ENCODE data around the gene MED12L. TPM values are rescaled to one million over a fixed set of nuclear protein-coding genes. Genes with fewer than 3 reads are reported as not detected.
"Not testable (repeated sequence)": the region's sequence is repeated elsewhere in the genome, so short reads cannot be mapped to it uniquely, and the experiment has no call there.

MED12L gene
- total RNA-seq, 1 experiment from 2014 or later: 2.7 TPM

DNA sequence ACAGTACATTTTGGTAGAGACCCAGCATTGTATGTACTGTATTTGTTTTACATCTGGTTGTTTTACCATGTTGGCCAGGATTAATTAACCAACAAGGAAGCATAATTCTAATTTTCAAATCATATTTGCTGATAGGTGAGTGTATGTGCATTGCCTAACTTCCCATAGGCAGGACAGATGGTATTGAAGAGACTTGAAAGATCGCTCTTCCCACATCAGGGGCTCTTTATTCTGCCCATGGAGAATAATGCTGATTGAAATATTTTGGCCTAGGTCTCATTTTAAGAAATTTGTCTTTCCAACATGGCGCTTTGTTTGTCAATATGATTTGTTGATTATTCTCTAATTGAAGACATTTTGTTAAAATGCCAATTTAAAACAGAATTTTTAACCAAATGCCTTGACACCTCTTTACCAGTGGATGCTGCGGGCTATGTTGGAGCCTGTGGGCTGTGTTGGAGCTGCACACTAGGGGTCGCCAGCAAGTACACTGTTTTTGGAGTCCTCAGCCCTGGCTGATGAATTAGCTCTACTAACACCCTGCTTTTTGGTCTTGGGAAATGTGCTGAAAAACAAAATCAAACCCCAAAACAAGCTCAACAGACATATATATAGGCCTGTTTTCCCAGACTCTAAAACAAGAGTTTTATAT is 293.7 kb downstream of the MED12L start:
- peak; percentile 43 for DNase-seq (ENCODE audit: low read depth)

DNA sequence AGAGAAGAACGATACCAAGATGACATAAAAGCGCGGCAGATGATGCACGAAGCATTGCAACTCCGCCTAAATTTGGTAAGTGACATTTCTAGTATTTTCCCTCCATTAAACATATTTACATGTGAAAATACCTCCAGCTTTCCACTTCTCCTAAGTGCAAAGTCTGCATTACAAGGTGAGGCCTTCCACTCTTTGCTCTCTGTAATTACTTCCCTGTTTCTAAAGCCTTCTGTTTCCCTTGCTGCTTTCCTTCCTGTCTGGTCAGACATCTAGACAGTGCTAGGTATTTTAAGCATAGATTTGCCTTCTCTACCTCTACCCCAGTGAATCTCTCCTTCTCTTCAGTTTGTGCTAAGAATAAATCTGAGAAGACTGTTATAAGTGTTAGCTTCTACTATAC is 297.2 kb downstream of the MED12L start:
- DNase-seq (ENCODE audit: low read depth): no peak

DNA sequence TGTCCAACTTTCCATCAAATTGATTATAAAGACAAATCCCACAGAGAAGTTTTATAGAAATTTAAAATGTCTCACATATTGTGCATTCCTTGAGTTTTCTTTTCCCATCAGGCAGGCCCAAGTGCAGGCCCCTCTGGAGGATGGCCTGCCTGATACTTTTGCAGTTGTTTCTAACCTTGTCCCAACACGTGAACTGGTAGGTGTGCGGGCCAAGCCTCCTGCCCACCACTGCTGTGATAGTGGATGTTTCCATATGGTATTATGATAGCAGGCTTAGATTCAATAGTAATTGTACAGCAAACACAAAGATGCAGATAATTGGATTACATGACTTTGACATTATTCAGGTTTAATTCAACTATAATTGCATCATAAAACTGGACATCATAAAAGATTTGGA is 297.6 kb downstream of the MED12L start:
- no peak for DNase-seq (ENCODE audit: low read depth)

DNA sequence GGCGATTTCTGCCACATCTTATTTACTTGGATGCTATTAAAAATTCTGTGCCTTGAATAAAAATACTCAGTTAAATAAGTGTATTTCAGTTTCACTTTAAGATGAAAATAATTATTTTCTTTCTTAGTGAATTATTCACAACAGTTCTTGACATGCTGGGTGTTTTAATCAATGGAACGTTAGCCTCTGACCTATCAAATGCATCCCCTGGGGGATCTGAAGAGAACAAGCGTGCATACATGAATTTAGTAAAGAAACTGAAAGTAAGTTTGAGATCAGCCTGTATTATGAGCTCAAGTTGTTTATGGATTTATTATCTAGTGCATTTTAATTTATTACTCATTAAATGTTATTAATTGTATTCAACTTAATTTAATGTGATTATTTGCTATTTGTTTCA is 298.5 kb downstream of the MED12L start:
- DNase-seq (ENCODE audit: low read depth): no peak

DNA sequence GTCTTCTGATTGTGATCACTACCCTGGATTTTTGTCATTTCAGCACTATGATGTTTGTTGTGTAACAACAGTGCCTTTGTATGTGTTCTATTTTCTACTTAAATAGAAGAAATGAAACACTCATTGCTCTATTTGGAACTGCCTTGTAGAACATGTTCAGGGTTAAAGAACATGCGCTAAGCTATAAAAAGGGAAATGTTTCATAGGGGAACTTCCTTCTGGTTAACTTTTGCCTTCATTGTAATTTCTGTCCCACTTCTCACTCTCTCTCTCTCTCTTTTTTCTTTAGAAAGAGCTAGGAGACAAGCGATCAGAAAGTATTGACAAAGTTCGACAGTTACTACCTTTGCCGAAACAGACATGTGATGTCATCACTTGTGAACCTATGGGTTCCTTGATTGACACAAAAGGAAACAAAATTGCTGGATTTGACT is 299.3 kb downstream of the MED12L start, which contains the start of gene P2RY12:
TSS of gene P2RY12 (minus strand) at position 13 of the 434 bp plus-strand sequence. CDS start 45,908 bp downstream, outside the sequence.
- no peak for DNase-seq (ENCODE audit: low read depth)

GRCh38 chr3:151386056-151386455 is 300.6 kb downstream of the MED12L start:
- DNase-seq (ENCODE audit: low read depth): no peak

DNA sequence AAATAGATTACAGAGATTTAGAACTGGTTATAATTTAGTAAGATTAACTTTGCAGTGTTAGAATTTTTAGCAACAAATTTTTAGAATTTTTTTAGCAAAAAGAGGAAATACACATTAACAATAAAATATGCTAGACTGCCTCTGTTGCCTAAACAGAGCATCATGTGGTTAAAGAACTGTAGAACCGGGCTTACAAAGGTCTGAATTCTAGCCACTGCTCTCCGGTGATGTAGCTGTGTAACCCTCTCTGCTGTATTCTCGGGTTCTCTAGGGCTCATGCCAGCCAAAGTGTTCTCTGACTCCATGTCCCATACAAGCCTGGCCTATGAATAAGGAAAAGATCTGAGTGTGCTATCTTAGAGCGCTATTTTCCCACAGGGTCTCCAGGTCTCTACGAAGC is 302.0 kb downstream of the MED12L start:
- DNase-seq (ENCODE audit: low read depth): no peak

DNA sequence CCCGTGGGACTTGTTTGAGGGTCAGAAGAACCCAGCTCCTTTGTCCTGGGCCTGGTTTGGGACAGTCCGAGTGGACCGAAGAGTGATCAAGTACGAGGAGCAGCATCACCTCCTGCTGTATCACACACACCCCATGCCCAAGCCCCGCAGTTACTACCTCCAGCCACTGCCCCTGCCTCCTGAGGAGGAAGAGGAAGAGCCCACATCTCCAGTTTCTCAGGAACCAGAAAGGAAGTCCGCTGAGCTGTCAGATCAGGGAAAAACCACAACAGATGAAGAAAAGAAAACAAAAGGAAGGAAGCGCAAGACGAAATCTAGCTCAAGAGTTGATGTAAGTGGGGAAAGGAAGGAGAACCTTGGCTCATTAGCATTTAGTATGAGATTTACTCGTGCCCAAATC is 302.4 kb downstream of the MED12L start:
- no peak for DNase-seq (ENCODE audit: low read depth)

- DNase-seq (ENCODE audit: low read depth): no peak
Observed at GRCh38 chr3:151391720-151392119, 306.3 kb downstream of the MED12L start.

DNA sequence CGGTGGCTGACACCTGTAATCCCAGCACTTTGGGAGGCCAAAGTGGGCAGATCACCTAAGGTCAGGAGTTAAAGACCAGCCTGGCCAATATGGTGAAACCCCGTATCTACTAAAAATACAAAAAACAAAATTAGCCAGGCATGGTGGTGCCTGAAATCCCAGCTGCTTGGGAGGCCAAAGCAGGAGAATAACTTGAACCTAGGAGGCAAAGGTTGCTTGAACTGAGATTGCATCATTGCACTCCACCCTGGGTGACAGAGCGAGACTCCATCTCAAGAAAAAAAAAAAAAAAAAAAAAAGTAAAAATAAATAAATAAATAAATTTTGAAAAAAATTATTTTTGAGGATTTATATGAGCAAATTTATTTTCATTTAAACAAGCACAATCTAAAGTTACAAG is 306.7 kb downstream of the MED12L start:
- not testable (repeated sequence) for DNase-seq (ENCODE audit: low read depth)

DNA sequence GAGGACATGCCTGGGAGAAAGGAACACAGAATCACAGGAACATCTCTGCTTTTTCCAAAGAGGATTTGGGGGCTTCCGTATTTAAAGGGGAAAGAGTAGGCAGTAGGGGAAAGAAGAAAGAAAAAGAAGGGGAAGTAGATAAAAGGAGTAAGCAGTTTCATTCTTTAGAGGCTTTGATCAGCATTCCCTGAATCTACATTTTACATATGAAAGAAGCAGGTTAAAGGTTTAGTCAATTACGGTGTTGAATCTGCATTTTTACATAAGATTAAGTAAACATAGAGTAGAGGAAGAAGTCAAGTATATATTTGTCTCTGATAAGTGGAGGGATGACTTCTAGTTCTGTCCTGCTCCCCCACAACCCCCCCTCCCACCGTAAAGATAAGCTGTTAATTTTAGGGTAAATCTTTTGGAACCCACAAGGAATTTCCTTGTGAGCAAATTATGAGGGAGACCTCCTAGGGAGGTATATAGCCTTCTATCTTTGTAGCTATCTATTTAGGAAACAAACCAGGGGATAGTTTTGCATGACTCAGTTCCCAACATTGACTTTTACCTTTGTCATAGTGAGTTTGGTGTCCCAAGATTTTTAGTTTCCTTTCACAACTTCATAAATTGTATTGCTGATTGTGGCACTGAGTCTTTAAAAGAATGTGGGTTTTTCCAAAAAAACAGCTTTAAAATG is 307.8 kb downstream of the MED12L start:
- peak; percentile 46 for DNase-seq (ENCODE audit: low read depth)

DNA sequence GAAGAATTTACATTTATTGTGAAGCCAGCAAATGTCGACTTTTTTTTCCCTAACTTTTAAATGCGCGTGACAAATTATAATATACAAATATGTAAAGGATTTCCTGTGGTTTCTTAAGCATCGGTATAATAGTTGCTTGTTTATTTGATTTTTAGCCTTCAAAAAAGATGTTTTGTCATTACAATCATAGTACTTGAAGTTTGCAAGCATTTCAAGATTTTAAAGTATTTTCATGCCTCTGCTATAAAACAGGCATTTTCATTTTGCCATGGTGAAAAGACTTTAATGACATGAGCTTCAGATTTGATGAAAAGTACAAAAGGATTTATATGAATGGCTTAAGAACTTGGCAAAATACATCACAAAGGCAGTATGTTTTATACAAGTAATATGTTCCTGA is 308.5 kb downstream of the MED12L start:
- no peak for DNase-seq (ENCODE audit: low read depth)

- no peak for DNase-seq (ENCODE audit: low read depth)
Observed at GRCh38 chr3:151394611-151395010, 309.1 kb downstream of the MED12L start.

- peak; percentile 65 for DNase-seq (ENCODE audit: low read depth)
Observed at GRCh38 chr3:151395806-151396205, 310.3 kb downstream of the MED12L start.

DNA sequence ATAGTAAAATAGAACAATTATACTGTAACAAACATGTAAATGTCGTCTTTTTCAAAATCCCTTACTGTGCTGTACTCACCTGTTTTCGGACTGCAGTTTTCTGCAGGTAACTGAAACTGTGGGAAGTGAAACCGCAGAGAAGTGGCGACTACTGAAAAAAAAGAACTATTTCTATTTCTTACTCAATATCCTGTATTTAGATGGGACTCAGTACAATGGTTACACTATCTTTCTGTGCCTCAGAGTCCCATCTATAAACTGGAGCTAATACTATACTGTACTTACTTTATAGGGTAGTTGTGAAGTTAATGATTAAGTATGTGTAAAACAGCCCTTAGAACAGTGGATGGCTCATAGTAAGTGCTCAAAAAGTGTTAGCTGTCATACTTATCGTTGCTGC is 313.4 kb downstream of the MED12L start:
- no peak for DNase-seq (ENCODE audit: low read depth)

GRCh38 chr3:151400341-151400740 is 314.9 kb downstream of the MED12L start:
- peak; percentile 17 for DNase-seq (ENCODE audit: low read depth)

GRCh38 chr3:151402349-151402748 is 316.9 kb downstream of the MED12L start:
- no peak for DNase-seq (ENCODE audit: low read depth)

DNA sequence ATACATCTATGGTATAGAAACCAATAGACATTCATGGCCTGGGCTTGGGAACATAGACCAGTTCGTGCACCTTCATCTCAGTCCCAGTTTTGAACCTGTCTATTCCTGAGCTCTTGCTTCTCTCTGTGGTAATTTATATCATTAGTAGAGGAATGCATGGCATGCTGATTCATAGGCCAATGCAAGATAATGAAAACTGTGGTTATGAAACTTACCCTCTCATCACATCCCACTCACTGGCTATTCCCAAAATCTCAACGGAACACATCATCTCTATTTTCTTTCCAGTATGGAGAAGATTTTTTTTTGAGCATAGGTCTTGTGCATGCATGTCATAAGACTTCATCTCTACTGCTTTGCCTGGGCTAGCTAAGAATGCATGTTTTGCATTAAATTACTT is 317.8 kb downstream of the MED12L start:
- DNase-seq (ENCODE audit: low read depth): peak; percentile 69

DNA sequence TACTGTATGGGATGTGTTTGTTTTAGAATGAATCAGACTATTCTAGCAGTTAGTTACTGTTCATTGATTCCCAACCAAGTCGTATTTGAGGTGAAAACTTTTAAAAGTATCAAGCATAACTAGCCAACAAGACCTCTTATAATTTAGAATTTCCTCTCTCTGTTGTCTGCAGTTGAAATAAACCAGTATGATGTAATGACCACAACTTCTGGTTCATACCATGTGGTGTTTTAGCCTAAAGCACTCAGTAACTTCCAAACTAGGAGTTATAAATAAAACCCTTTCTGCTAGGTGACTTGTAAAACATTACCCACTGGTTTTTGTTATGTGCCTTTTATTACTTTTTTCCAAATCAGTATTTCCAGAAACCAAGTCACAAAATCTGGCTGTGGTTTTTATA is 318.9 kb downstream of the MED12L start:
- DNase-seq (ENCODE audit: low read depth): peak; percentile 25

DNA sequence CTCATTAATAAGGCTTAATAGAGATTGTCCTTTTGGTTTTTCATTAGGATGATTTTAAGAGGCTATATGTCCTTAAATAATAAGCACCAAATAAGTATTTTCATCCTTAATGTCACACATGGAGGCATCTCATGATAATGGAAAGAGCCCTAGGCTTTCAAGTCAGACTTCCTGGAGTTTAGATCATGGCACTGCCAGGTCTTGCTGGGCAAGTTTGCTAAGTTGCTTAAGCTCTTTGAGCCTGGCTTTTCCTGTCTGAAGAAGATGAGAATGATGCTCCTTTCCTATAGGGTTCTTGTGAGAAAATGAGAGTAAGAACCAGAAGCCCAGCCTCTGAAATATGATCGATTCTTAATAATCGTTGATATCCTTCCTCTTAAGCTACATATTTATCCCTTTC is 322.5 kb downstream of the MED12L start:
- no peak for DNase-seq (ENCODE audit: low read depth)

- DNase-seq (ENCODE audit: low read depth): peak; percentile 38
Observed at GRCh38 chr3:151410891-151411559, 325.6 kb downstream of the MED12L start.

GRCh38 chr3:151412989-151413388 is 327.5 kb downstream of the MED12L start:
- DNase-seq (ENCODE audit: low read depth): no peak

DNA sequence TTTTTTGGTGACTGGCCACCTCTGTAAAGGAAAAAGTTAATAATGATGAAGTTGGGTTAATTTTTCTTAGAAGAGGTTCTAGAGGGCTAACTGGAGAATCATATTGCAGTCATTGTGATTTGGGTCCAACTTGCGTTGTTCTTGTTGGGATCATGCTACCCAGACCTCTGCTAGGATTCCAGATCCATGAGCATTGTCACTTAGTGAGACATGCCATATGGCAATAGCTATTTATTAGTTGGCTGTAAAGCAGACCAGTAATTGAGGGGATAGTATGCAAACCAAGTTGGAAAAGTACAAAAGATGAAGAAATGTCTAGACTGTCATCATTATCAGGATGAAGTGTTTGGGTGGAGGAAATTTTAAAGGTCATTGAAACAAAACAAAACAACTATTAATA is 329.8 kb downstream of the MED12L start:
- DNase-seq (ENCODE audit: low read depth): no peak

Measured in Daoy (cell line).